Fibroblast of mammary gland (primary cell): ENCODE measurements around the gene TTC23L.
"Not testable (repeated sequence)": the region's sequence is repeated elsewhere in the genome, so short reads cannot be mapped to it uniquely, and the experiment has no call there.

ENCODE experiments used
- DNase-seq: peaks from one replicate; pipeline ENCODE4 v3.0.0-alpha.2; 2010; ENCODE audit warnings: low read depth
- H3K4me3 ChIP-seq: 2 replicates; pipeline ENCODE4 v1.5.1; 2011; ENCODE audit warnings: low read depth, mild to moderate bottlenecking, low read length, moderate library complexity; ENCODE audit not compliant: control insufficient read depth
- TF ChIP-seq, protein P1 (sequence below): conservative IDR thresholded peaks from 2 replicates; pipeline ENCODE4 v1.5.1; 2011; ENCODE audit warnings: low read depth, low read length, inconsistent platforms; ENCODE audit not compliant: control insufficient read depth, insufficient read depth

TTC23L gene

DNA sequence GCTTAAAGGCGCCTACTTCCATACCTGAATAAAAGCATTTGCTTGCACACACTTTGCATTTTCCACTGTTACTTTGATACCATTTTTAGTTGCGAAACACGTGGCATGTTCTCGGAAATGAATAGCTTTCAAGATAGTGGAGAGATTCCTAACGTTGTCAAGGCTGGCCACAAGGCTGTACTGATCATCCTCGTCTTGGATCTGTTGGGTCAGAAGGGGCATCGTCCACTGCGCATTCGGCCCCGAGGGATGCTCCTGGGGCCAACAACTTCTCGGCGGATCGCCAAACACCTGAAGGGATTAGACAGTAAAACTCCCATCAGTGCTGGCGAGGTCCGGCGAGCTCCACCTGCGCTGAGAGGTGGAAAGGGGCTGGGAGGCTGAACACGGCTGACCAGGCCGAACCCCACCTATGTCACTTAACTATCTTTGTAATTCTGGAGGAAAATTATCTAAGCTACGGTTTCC, 75.7 kb downstream of the TTC23L start:
- TF ChIP-seq, protein P1, sequence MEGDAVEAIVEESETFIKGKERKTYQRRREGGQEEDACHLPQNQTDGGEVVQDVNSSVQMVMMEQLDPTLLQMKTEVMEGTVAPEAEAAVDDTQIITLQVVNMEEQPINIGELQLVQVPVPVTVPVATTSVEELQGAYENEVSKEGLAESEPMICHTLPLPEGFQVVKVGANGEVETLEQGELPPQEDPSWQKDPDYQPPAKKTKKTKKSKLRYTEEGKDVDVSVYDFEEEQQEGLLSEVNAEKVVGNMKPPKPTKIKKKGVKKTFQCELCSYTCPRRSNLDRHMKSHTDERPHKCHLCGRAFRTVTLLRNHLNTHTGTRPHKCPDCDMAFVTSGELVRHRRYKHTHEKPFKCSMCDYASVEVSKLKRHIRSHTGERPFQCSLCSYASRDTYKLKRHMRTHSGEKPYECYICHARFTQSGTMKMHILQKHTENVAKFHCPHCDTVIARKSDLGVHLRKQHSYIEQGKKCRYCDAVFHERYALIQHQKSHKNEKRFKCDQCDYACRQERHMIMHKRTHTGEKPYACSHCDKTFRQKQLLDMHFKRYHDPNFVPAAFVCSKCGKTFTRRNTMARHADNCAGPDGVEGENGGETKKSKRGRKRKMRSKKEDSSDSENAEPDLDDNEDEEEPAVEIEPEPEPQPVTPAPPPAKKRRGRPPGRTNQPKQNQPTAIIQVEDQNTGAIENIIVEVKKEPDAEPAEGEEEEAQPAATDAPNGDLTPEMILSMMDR = no peak
- peak overlapping the region; percentile 86 for H3K4me3 ChIP-seq
- peak; percentile 25 for DNase-seq

DNA sequence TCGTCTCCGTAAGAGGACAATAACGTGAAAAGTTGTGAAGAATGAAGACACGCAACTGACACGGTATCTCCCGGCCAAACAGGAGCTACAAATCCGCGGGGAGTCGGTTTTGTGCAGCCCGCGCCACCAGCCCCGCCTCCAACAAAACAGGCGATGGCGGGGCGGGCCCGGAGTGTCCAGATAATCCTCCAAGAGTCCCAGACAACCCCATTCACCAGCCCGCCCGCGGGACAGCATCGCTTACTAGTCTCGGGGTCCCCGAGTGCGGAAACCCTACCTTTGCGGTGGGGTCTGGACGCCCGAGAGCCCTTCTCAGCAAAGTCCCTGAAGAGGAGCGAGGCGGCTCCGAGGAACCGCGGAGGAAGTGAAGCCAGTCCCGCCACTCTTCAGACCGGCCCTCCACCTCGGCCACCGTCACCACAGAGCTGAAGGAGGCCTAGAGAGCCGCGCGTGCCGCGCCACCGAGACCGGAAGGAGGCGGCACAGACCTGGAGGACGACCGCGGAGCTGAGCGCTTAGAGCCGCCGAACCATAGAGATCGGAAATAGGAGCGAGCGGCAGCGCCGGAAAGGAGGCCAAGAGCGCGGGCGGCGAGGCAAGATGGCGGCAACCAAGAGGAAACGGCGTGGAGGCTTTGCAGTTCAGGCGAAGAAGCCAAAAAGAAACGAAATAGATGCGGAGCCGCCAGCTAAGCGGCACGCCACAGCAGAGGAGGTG, 76.3 kb downstream of the TTC23L start, which contains the start of the genes BRIX1 and RAD1:
BRIX1 (plus strand) TSS at position 573 of the 717 bp plus-strand sequence; CDS start at position 601, 28 bp downstream.
RAD1 (minus strand) TSS at position 366 of the 717 bp plus-strand sequence. CDS start 612 bp downstream, outside the sequence.
- TF ChIP-seq, protein P1 = no peak
- DNase-seq = peak; percentile 97
- peak within 1 kb of the TSS; percentile 86 for H3K4me3 ChIP-seq

DNA sequence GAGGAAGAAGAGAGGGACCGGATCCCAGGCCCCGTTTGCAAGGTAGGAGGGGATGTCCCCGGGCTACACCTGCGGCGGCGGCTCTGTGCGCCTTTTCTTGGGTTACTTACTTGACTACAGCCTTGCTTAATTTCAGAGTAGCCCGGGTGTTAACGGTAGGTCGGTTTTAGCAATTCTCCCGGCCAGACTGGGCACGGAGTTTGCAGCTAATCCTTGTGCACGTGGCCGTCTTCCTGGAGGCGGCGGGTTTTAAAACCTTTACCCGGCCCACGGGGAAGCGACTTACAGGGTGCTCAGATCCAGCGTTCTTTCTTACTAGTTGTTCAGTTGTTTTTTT, 76.9 kb downstream of the TTC23L start:
- H3K4me3 ChIP-seq = peak overlapping the region; percentile 86
- TF ChIP-seq, protein P1 = no peak
- no peak for DNase-seq

DNA sequence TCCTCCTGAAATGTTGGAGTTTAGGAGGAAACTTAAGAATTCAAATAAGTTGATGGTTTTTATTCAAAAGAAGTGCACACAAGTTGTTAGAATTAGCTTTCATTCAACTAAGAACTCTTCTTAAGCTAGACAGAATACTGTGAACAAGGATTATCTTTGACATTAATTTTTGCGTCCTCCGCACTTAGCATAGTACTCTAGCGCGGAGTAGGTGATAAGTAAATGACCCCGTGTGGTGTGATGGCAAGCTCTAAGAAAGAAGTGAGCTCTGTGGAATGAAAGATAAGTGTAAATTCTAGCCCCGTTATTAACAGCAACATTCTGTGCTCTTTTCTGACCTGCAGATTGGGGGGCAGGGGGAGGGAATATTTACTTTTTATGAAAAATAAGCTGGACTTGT, 77.6 kb downstream of the TTC23L start:
- H3K4me3 ChIP-seq = peak overlapping the region; percentile 86
- TF ChIP-seq, protein P1 = no peak
- no peak for DNase-seq

DNA sequence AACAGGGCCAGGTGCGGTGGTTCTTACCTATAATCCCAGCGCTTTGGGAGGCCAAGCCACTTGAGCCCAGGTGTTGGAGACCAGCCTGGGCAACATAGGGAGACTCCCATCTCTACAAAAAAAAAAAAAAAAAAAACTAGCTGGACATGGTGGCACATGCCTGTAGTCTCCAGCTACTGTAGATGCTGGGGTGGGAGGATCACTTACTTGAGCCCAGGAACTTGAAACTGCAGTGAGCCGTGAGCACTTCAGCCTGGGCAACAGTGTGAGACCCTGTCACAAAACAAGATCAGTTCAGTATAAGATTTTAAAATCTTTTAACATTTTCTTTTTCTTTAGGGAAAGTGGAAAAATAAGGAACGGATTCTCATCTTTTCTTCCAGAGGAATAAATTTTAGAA, 79.1 kb downstream of the TTC23L start:
- TF ChIP-seq, protein P1 = no peak
- H3K4me3 ChIP-seq = no peak overlapping the region

DNA sequence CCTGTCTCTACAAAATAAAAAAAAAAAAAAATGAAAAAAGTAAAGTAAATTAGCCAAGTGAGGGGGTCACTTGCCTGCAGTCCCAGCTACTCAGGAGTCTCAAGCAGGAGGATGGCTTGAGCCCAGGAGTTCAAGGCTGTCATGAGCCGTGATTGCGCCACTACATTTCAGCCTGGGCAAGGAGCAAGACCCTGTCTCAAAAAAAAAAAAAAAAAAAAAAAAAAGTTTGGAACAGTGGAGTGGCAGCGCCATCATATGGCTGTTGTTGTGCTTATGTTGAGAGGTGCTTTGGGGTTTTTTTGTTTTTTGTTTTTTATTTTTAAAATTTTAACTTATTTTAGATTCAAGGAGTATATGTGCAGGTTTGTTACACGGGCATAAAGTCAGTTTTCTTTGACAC, 80.1 kb downstream of the TTC23L start:
- TF ChIP-seq, protein P1 = peak; percentile 27
- DNase-seq = no peak

More for the DNA sequence above, 79.1 kb downstream of the TTC23L start:
- no peak for DNase-seq

DNA sequence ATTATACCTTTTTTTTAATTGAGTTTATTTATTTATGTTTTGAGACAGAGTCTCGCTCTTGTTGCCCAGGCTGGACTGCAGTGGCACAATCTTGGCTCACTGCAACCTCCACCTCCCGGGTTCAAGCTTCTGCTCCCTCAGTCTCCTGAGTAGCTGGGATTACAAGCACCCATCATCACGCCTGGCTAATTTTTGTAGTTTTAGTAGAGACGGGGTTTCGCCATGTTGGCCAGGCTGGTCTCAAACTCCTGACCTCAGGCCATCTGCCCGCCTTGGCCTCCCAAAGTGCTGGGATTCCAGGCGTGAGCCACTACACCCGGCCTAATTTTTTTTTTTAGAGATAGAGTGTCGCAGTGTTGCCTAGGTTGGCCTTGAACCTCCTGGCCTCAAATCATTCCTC, 84.3 kb downstream of the TTC23L start:
- H3K4me3 ChIP-seq, DNase-seq: not testable (repeated sequence)

More for the DNA sequence above, 80.1 kb downstream of the TTC23L start:
- no peak overlapping the region for H3K4me3 ChIP-seq
